ENCODE results near the gene CCDC70. TPM values are rescaled to one million over a fixed set of nuclear protein-coding genes. Genes with fewer than 3 reads are reported as not detected.

The CCDC70 gene
- total and polyA plus RNA-seq, 8 donors, result not detected

DNA sequence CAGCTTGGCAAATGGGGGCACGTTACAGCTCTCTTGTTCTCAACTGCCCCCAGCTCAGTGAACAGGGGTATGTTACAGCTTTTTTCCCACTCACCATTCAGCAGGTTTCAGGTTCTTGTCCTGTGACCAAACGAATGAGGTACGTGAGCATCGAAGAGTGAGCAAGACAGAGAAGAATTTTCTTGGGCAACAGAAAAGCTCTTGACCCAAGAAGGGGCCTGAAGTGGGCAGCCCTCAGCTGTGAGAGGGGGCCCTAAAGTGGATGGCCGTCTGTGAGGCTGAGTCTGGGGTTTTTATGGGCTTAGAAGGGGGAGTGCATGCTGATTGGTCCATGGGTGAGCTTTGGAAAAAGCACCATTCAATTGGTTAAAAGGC, 21.4 kb downstream of the CCDC70 start:
- H3K27ac ChIP-seq, result no peak overlapping the region
- no peak for TF ChIP-seq POLR2AphosphoS5 (IDR thresholded peaks at IDR 0.05)
- TF ChIP-seq, protein P1, sequence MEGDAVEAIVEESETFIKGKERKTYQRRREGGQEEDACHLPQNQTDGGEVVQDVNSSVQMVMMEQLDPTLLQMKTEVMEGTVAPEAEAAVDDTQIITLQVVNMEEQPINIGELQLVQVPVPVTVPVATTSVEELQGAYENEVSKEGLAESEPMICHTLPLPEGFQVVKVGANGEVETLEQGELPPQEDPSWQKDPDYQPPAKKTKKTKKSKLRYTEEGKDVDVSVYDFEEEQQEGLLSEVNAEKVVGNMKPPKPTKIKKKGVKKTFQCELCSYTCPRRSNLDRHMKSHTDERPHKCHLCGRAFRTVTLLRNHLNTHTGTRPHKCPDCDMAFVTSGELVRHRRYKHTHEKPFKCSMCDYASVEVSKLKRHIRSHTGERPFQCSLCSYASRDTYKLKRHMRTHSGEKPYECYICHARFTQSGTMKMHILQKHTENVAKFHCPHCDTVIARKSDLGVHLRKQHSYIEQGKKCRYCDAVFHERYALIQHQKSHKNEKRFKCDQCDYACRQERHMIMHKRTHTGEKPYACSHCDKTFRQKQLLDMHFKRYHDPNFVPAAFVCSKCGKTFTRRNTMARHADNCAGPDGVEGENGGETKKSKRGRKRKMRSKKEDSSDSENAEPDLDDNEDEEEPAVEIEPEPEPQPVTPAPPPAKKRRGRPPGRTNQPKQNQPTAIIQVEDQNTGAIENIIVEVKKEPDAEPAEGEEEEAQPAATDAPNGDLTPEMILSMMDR (IDR thresholded peaks at IDR 0.05), result no peak
- TF ChIP-seq EP300 (IDR thresholded peaks at IDR 0.05), result no peak
- H3K9me3 ChIP-seq, result peaks cover 0 to 15% (median 3%) of the 10 kb centered on the region in 4 donors
- H3K36me3 ChIP-seq, result no peaks in the 10 kb centered on the region
- no peak for DNase-seq
- H3K4me3 ChIP-seq, result no peak overlapping the region
- H3K27me3 ChIP-seq, result no peaks in the 10 kb centered on the region
- intact Hi-C loops (cut with DNase I; ENCODE audit: low total_unique reads), result no loop called here
- no peaks in the 10 kb centered on the region for H3K4me1 ChIP-seq
- WGBS, 5 donors, result 74 to 78% (median 76%) methylated on average over 5 of the region's 5 CpGs

DNA sequence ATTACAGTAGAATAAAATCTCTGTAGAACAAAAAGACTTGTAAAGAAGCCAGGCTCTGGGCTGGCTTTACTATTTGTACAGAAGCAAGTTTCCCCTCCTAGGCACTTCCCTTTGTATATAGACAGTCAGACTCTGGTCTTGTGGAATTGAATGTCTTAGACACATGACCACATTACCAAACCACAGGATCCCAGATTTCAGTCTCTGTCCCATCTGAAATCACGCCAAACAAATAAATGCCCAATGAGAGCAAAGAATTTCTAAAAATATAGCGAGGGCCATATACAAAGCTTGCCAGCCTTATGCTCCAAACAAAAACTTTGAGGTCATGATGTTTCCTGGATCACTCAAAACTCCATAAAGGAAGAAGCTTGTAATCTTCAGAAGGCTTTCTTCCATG, 23.9 kb downstream of the CCDC70 start:
- peaks cover 0 to 15% (median 3%) of the 10 kb centered on the region in 4 donors for H3K9me3 ChIP-seq
- H3K36me3 ChIP-seq, result no peaks in the 10 kb centered on the region
- H3K4me1 ChIP-seq, result no peaks in the 10 kb centered on the region
- no peak overlapping the region for H3K4me3 ChIP-seq
- intact Hi-C loops (cut with DNase I; ENCODE audit: low total_unique reads), result no loop called here
- H3K27me3 ChIP-seq, result no peaks in the 10 kb centered on the region
- no peak for DNase-seq
- WGBS, 5 donors, result 85 to 96% (median 90%) methylated on average over 2 of the region's 2 CpGs
- no peak overlapping the region for H3K27ac ChIP-seq
- TF ChIP-seq POLR2AphosphoS5 (IDR thresholded peaks at IDR 0.05) (no peak), POLR2A (IDR thresholded peaks at IDR 0.05) (no peak), EP300 (IDR thresholded peaks at IDR 0.05) (no peak)
- TF ChIP-seq, protein P1 (IDR thresholded peaks at IDR 0.05), result no peak

DNA sequence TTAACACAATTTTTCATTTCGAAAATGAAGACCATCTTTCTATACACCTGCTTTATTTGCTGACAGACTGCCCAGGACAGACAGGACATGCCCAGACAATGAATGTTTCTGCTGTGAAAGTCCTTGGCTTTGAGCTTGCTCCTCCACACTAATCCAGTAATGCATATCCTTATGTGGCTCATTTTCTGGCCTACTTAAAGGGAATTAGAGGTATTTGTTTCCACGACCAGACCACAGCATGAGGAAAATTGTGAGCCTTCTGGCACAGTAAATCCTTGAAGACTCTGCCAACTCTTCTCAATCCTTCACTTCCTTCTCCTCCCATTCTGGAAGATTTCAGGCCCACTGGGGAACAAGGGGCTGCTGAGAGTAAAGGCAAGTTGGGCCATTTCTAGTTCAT, 25.7 kb downstream of the CCDC70 start:
- intact Hi-C loops (cut with DNase I; ENCODE audit: low total_unique reads), result no loop called here

DNA sequence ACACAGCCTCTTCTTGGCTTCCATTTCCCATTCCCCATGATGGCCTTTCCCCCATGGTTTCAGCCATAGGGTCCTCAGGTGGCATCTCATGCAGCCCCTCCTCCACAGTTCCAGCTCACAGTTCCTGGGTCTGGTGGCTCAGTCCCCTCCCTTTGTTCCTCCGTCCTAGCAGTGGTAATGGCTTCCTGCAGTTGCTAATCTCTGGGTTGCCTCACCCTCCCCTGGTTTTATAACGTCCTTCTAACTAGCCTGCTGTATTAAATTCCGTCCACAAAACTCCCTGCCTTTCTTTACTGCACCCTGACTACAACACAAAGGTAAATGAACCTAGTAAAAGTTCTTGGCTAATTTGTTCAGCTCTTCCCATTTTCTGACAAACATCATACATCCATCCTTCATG, 30.9 kb downstream of the CCDC70 start:
- TF ChIP-seq POLR2A (IDR thresholded peaks at IDR 0.05) (no peak), POLR2AphosphoS5 (IDR thresholded peaks at IDR 0.05) (no peak), EP300 (IDR thresholded peaks at IDR 0.05) (no peak)
- TF ChIP-seq, protein P1 (IDR thresholded peaks at IDR 0.05), result no peak
- intact Hi-C loops (cut with DNase I; ENCODE audit: low total_unique reads), result loop anchor here (10.0 kb wide), 1 partner anchor 232 kb away; the partner anchor contains the start of gene NEK5

More for the DNA sequence above, 25.7 kb downstream of the CCDC70 start:
- no peaks in the 10 kb centered on the region for H3K36me3 ChIP-seq
- no peak overlapping the region for H3K4me3 ChIP-seq
- no peak for DNase-seq
- H3K27me3 ChIP-seq, result no peaks in the 10 kb centered on the region
- no peak for TF ChIP-seq POLR2A (IDR thresholded peaks at IDR 0.05)
- TF ChIP-seq, protein P1 (IDR thresholded peaks at IDR 0.05), result no peak
- TF ChIP-seq POLR2AphosphoS5 (IDR thresholded peaks at IDR 0.05), result no peak
- no peak for TF ChIP-seq EP300 (IDR thresholded peaks at IDR 0.05)
- WGBS, 5 donors, result 66 to 84% (median 71%) methylated on average over 2 of the region's 2 CpGs
- no peak overlapping the region for H3K27ac ChIP-seq
- H3K9me3 ChIP-seq, result peaks cover 0 to 11% (median 0%) of the 10 kb centered on the region in 4 donors
- no peaks in the 10 kb centered on the region for H3K4me1 ChIP-seq

More for the DNA sequence above, 30.9 kb downstream of the CCDC70 start:
- H3K27me3 ChIP-seq, result no peaks in the 10 kb centered on the region
- H3K27ac ChIP-seq, result no peak overlapping the region
- H3K4me3 ChIP-seq, result no peak overlapping the region
- H3K9me3 ChIP-seq, result no peaks in the 10 kb centered on the region
- H3K36me3 ChIP-seq, result no peaks in the 10 kb centered on the region
- no peaks in the 10 kb centered on the region for H3K4me1 ChIP-seq
- 61 to 76% (median 70%) methylated on average over 3 of the region's 3 CpGs for WGBS, 5 donors
- no peak for DNase-seq
